NT2/D1 (cell line): ENCODE results near the gene MAML3.

Experiments used
- SUZ12 ChIP-seq: IDR thresholded peaks from 2 replicates; pipeline ENCODE4 v1.6.1; 2011; ENCODE audit not compliant: insufficient read length, insufficient read depth; ENCODE audit errors: extremely low read depth
- YY1 ChIP-seq: IDR thresholded peaks from 2 replicates; pipeline ENCODE4 v1.6.1; 2011; ENCODE audit not compliant: insufficient read length, insufficient read depth
- ZNF274 ChIP-seq: IDR thresholded peaks from 2 replicates; pipeline ENCODE4 v1.6.1; 2011; ENCODE audit warnings: mild to moderate bottlenecking, low read depth, low read length

DNA sequence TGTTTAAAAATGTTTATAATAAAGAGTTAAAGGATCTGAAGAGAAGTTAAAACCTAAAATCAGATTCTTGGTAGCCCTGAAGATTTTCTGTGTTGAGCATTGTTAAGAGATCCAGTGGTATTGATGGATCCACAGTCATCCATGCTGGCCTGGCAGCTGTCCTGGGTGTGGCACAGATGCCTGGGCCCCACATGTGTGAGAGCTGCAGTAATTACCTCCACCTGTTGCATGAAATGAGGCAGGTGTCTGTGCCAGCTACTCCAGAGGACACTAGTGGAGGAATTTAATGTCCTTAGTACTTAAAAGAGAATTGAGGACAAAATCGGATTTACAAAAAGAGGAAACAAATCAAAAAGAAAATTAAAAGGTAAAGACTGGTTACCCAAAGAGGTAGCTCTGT, 444.3 kb downstream of the MAML3 start:
- TF ChIP-seq ZNF274 (no peak), SUZ12 (no peak), YY1 (no peak)
